Calu3 (cell line): Measurements from ENCODE around the gene CPLANE1. TPM values are rescaled to one million over a fixed set of nuclear protein-coding genes. Genes with fewer than 3 reads are reported as not detected.

ENCODE experiments used
- BruUV-seq: library from RNA; stranded (reverse); fragments of 400-500 nt; replicated peaks from 2 replicates; lab custom pipeline; 2021; lab: Mats Ljungman, UMichigan
- CTCF ChIA-PET: fragments of 300-600 bp; sonication (Branson Sonifier 250); formaldehyde crosslinking; loops from one replicate; lab custom pipeline; 2022; ENCODE audit warnings: antibody characterized with exemption; lab: Charles Lee
- DNase-seq: peaks from one replicate; pipeline ENCODE4 v3.0.0; 2022
- H3K27ac Mint-ChIP-seq: one replicate; pipeline ENCODE4 v1.8.0; 2022; ENCODE audit warnings: mixed read lengths; ENCODE audit not compliant: unreplicated experiment
- H3K27me3 Mint-ChIP-seq: one replicate; pipeline ENCODE4 v1.8.0; 2022; ENCODE audit warnings: mixed read lengths; ENCODE audit not compliant: unreplicated experiment
- H3K36me3 Mint-ChIP-seq: one replicate; pipeline ENCODE4 v1.8.0; 2022; ENCODE audit warnings: mild to moderate bottlenecking, moderate library complexity, mixed read lengths; ENCODE audit not compliant: insufficient read depth, unreplicated experiment
- H3K4me1 Mint-ChIP-seq: one replicate; pipeline ENCODE4 v1.8.0; 2022; ENCODE audit warnings: mild to moderate bottlenecking, low read depth, mixed read lengths; ENCODE audit not compliant: unreplicated experiment
- H3K4me3 Mint-ChIP-seq: one replicate; pipeline ENCODE4 v1.8.0; 2022; ENCODE audit warnings: mild to moderate bottlenecking, low read depth, moderate library complexity, mixed read lengths; ENCODE audit not compliant: unreplicated experiment
- H3K9me3 Mint-ChIP-seq: one replicate; pipeline ENCODE4 v1.8.0; 2022; ENCODE audit warnings: low read depth, mixed read lengths; ENCODE audit not compliant: unreplicated experiment
- CTCF ChIP-seq: fragments of 200-600 bp; IDR thresholded peaks from one replicate; pipeline ENCODE4 v1.8.0; 2022; ENCODE audit warnings: antibody characterized with exemption; ENCODE audit not compliant: unreplicated experiment
- intact Hi-C: fragments of 100-400 bp; cut with micrococcal nuclease; formaldehyde crosslinking; loops from one replicate; pipeline ENCODE4 v1.10.0; 2022; ENCODE audit not compliant: unreplicated experiment
- total RNA-seq: library from RNA; stranded (reverse); gene quantifications from 2 replicates; pipeline ENCODE4 v1.2.3, GENCODE V29; 2022

The CPLANE1 gene
- total RNA-seq, 1 experiment from 2014 or later = 12.1 TPM

- intact Hi-C loops = no loop called here
- no peak for TF ChIP-seq CTCF
- no peaks in the 10 kb centered on the region for H3K4me1 Mint-ChIP-seq
- no peak overlapping the region for H3K4me3 Mint-ChIP-seq
- H3K27ac Mint-ChIP-seq = no peak overlapping the region
- BruUV-seq = no TSS peak
- CTCF ChIA-PET = no interaction called here
- no peaks in the 10 kb centered on the region for H3K9me3 Mint-ChIP-seq
- no peaks in the 10 kb centered on the region for H3K27me3 Mint-ChIP-seq
- no peaks in the 10 kb centered on the region for H3K36me3 Mint-ChIP-seq
- DNase-seq = no peak
Measured at GRCh38 chr5:37217976-37218375, 31.2 kb downstream of the CPLANE1 start.

- CTCF ChIA-PET = no interaction called here
- Mint-ChIP-seq H3K27ac (no peak overlapping the region), H3K4me1 (no peaks in the 10 kb centered on the region), H3K9me3 (no peaks in the 10 kb centered on the region), H3K36me3 (no peaks in the 10 kb centered on the region), H3K27me3 (no peaks in the 10 kb centered on the region), H3K4me3 (no peak overlapping the region)
- no peak for TF ChIP-seq CTCF
- intact Hi-C loops = no loop called here
- DNase-seq = no peak
- BruUV-seq = no TSS peak
Measured at GRCh38 chr5:37214550-37214949, 34.6 kb downstream of the CPLANE1 start.

- no TSS peak for BruUV-seq
- no peak overlapping the region for H3K27ac Mint-ChIP-seq
- CTCF ChIA-PET = interaction anchor here (0.7 to 0.8 kb wide), 2 partner anchors 11 to 311 kb away, joined by 6 to 7 read pairs; no protein-coding TSS in a partner anchor
- no peaks in the 10 kb centered on the region for H3K9me3 Mint-ChIP-seq
- H3K4me3 Mint-ChIP-seq = no peak overlapping the region
- H3K4me1 Mint-ChIP-seq = no peaks in the 10 kb centered on the region
- no peak for TF ChIP-seq CTCF
- H3K27me3 Mint-ChIP-seq = no peaks in the 10 kb centered on the region
- H3K36me3 Mint-ChIP-seq = no peaks in the 10 kb centered on the region
- intact Hi-C loops = no loop called here
- DNase-seq = no peak
Measured at GRCh38 chr5:37212096-37212495, 37.1 kb downstream of the CPLANE1 start.

GRCh38 chr5:37211661-37212060 lies 37.5 kb downstream of the CPLANE1 start:
- Mint-ChIP-seq H3K27me3 (no peaks in the 10 kb centered on the region), H3K9me3 (no peaks in the 10 kb centered on the region), H3K36me3 (no peaks in the 10 kb centered on the region), H3K27ac (no peak overlapping the region), H3K4me3 (no peak overlapping the region), H3K4me1 (no peaks in the 10 kb centered on the region)
- TF ChIP-seq CTCF = no peak
- intact Hi-C loops = no loop called here
- no peak for DNase-seq
- BruUV-seq = no TSS peak
- CTCF ChIA-PET = interaction anchor here (0.7 to 0.8 kb wide), 2 partner anchors 10 to 311 kb away, joined by 6 to 7 read pairs; no protein-coding TSS in a partner anchor
